ENCODE measurements around the gene HPCA.

Gene HPCA

GRCh38 chr1:32886004-32886827 is at the start of gene HPCA:
TSS of gene HPCA (plus strand) at chr1:32886491. CDS start at chr1:32888899, 2,408 bp downstream.
- DNase-seq: peak; percentile 44

GRCh38 chr1:32848354-32849063 is 37.8 kb upstream of the HPCA start:
- no peak for DNase-seq

- DNase-seq: no peak
These were observed 30.3 kb upstream of the HPCA start for GRCh38 chr1:32855861-32856617.

GRCh38 chr1:32858136-32858535 is 28.2 kb upstream of the HPCA start:
- DNase-seq: no peak

- no peak for DNase-seq
These were observed 27.5 kb upstream of the HPCA start for GRCh38 chr1:32858791-32859190.

- DNase-seq: no peak
These were observed 26.4 kb upstream of the HPCA start for GRCh38 chr1:32859915-32860314.

- no peak for DNase-seq
These were observed 25.7 kb upstream of the HPCA start for GRCh38 chr1:32860566-32860965.

GRCh38 chr1:32861904-32862695 is 24.2 kb upstream of the HPCA start:
- DNase-seq: peak; percentile 68

GRCh38 chr1:32863218-32863880 is 22.9 kb upstream of the HPCA start:
- DNase-seq: no peak

GRCh38 chr1:32863881-32864245 is 22.4 kb upstream of the HPCA start:
- DNase-seq: no peak

- DNase-seq: no peak
These were observed 21.8 kb upstream of the HPCA start for GRCh38 chr1:32864375-32865019.

GRCh38 chr1:32865639-32866405 is 20.5 kb upstream of the HPCA start:
- DNase-seq: no peak

- no peak for DNase-seq
These were observed 19.1 kb upstream of the HPCA start for GRCh38 chr1:32867151-32867550.

- no peak for DNase-seq
These were observed 18.6 kb upstream of the HPCA start for GRCh38 chr1:32867671-32868070.

- no peak for DNase-seq
These were observed 18.2 kb upstream of the HPCA start for GRCh38 chr1:32868085-32868484.

GRCh38 chr1:32868806-32869455 is 17.4 kb upstream of the HPCA start:
- DNase-seq: no peak

GRCh38 chr1:32869923-32870614 is 16.2 kb upstream of the HPCA start:
- DNase-seq: no peak

GRCh38 chr1:32870615-32871363 is 15.5 kb upstream of the HPCA start, which contains the start of gene FNDC5:
TSS of gene FNDC5 (minus strand) at chr1:32870912.
- DNase-seq: peak; percentile 23

Data from EL (cell line).